GM21737 (cell line): ENCODE results near the gene TMEM198.
A peak's percentile ranks its signal among the peaks of the same experiment; 100 is the strongest.

Experiments
- ATAC-seq: cut with Tn5 transposase; IDR thresholded peaks from one replicate; pipeline ENCODE4 v1.9.1; 2021; ENCODE audit warnings: mild to moderate bottlenecking, moderate library complexity; ENCODE audit not compliant: unreplicated experiment

TMEM198 gene

DNA sequence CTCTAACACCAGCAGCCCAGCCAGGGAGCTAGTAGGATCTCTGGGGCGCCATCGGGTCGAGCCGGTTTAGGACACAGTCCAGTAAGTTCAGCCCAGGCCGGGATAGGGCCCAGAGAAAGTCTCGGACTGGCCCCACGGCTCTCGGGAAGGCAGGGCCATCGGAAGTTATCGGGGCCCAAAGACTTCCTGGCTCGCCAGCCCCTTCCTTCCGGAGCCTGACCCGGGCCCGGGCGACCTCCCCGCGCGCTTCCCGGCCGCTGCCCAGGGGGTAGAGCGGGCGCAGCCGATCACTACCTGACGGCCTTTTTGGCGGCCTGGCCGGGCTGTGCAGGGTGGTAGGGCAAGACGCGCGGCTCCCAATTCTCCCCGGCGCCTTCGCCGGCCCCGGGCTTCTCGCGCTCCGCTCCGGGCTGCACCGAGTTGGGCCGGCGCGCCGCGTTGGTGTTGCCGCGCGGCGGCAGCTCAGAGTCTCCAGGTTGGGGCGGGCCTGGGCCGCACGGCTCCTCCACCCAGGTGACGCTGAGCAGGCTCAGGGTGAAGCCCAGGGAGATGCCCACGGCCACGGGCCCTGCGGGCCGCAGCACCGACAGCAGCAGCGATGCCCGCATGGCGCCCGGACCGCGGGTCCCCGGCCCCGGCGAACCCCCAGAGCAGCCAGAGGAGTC is 765 bp upstream of the TMEM198 start:
- peak; percentile 25 for ATAC-seq

DNA sequence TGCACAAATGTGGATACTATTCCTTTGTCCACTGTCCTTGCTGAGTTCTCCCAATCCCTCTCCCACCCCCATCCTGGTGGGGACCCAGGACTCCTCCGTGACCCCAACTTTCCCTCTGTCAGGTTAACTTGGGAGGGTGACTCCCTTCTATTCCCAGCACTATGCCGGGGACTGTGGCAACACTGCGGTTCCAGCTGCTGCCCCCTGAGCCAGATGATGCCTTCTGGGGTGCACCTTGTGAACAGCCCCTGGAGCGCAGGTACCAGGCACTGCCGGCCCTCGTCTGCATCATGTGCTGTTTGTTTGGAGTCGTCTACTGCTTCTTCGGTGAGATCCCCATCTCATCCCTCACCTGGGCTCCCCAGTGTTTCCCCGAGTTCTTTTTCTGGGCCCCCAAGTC is 739 bp downstream of the TMEM198 start:
- no peak for ATAC-seq

DNA sequence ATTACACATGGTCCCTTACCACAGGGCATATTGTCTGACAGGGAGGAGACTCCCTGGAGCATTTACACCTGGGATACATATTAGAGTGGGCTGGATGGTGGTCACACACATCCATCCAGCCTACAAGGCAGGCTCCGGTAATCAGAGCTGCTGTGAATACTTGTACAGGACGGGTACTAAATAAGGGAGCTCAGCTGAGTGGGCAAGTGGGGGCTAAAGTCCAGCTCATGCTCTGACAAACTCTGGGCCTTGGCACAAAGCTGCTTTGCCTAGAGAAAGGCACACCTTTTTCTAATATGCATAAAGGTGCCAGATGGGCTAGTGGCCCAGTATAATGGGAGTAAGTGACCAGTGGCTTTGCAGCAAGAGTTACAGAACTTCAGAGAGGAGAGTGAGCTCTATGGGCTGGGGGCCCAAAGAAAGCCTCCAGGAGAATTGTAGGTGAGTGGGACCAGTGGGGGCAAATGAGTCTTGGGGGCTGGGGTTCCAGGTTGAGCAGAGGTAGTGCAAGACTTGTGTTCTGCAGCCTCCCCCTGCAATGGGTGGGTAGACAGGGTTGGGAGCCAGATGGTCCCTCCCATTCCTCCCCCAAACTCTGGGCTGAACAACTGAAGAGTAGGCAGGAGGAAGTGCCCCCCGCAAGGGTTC is 1.6 kb downstream of the TMEM198 start:
- no peak for ATAC-seq

DNA sequence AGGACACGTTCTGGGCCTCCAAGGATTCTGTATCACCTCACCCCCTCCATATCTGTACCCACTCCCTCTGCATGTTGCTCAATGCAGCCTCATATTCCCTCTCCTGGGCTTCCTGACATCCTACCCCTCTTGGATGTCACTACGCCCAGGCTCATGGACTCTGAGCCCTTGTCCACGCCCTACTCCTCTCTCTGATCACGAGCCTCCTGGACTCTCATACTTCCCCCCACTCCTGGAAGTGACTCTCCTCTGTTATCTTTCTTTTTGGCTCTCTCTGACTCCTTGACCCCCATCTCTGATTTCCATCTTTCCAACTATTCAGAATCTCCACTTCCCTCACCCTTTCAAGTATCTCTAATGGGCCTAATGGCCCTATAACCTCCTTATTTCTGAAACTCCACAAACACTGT is 2.1 kb downstream of the TMEM198 start:
- ATAC-seq = no peak

DNA sequence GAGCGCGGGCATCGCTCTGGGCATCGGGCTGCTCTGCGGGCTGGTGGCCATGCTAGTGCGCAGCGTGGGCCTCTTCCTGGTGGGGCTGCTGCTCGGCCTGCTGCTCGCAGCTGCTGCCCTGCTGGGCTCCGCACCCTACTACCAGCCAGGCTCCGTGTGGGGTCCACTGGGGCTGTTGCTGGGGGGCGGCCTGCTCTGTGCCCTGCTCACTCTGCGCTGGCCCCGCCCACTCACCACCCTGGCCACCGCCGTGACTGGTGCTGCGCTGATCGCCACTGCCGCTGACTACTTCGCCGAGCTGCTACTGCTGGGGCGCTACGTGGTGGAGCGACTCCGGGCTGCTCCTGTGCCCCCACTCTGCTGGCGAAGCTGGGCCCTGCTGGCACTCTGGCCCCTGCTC is 3.8 kb downstream of the TMEM198 start:
- ATAC-seq = no peak

DNA sequence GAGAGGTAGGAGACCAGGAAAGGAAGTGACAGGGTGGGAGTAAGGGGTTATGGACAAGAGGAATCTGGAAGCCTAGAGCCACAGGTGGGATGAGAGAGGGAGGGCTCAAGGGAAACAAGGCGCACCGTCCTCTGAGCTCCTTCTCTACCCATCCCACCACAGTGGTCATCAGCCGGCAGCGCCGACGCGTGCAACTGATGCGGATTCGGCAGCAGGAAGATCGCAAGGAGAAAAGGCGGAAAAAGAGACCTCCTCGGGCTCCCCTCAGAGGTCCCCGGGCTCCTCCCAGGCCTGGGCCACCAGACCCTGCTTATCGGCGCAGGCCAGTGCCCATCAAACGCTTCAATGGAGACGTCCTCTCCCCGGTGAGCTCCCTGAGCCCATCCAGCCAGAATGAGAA is 5.2 kb downstream of the TMEM198 start:
- ATAC-seq = no peak

DNA sequence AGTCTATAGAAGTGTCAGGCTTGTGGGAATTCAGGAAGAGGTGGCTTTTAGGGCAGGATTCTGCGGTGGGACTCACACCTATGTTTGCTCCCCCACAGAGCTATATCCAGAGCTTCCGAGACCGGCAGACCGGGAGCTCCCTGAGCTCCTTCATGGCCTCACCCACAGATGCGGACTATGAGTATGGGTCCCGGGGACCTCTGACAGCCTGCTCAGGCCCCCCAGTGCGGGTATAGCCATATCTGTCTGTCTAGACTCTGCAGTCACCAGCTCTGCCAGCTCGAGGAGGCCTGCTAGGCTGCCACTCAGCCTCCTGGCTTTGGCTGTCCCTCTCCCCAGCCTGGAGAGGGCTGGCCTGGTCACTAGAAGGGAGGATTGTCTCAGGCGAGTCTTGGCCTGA is 5.8 kb downstream of the TMEM198 start:
- ATAC-seq = no peak

DNA sequence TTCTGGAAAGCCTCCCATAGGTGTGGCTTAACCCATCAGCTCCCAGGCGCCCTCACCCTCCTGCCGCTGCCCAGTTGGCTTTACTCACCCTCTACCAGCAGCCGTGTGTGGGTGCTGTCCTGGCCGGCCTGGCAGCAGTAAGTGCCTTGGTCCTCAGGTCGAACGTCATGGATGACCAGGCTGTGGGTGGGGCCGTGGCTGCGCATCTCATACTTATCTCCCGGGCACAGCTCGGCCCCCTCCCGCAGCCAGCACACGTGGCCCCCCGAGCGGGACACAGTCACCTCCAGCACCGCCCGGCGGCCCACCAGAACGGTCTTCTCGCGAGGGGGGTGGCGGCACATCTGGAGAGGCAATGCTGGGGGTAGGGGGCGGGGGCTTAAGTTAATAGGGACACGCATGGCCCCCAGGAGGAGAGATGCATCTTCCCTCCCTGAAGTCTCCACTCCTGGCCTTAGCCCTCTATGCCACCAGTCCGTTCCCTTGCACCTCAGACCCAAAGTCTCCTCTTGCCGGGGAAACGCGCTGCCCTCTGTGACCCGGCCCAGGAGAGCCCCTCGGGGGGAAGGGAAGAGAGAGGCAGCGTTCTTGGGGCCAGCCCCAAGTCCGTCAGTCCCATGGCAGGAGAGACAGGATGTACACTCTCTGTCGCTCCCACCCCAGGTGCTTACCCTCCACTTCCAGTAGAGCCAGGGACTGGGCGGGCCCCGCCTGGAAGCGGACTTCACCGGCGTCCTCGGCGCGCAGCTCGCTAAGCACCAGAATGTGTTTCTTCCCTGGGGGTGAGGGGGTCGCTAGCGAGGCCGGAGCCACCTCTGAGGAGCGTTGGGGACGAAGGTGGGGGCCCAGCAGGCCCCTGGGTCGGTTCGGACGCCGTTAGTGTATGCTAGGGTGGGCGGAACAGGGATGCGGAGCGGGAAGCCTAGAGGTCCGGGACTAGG is 7.9 kb downstream of the TMEM198 start:
- ATAC-seq = peak; percentile 27

DNA sequence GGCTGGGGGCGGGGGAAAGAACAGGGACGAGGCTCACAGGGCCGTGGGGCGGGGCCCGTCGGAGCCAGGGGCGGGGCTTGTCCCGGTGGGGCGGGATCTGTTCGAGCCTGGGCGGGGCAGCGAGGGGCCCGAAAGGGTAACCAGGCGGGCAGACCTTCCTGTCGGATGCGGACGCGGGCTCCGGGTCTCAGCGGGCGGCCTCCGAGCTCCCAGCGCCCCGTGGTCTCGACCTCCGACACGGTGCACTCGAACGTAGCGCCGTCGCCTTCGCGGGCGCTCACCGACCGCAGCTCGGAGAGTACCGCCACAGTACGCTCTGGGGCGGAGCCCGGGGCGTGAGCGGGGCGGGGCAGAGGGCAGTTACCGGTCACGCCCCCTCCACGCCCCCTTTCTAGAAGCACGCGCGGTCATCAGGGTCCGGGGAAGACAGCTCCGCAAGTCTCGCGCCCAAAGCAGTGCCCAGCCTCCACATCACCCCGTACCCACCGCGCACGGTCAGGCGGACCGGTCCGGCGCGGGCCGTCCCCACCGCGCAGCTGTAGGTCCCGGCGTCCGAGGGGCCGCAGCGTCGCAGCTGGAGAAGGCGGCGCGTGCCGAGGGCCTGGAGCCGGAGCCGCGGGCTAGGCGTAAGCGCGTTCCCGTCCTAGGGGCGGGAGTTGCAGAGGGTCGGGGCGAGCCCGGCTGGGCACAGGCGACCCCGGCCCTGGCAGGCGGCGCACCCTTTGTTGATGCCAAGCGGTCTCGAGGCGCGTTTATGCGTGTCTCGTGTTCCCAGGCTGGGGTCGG is 8.7 kb downstream of the TMEM198 start:
- peak; percentile 84 for ATAC-seq

DNA sequence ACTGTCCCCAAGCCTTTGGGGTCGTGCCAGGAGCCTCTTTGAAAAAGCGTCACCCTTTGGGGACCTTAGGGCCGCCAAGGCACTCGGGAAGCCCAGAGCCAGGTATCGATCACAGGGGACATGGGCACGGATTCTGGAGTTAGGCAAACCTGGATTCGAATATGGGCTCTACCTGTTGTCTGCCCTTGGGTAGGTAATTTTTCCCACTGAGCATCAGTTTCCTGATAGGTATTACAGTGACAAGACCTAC is 9.3 kb downstream of the TMEM198 start:
- no peak for ATAC-seq

DNA sequence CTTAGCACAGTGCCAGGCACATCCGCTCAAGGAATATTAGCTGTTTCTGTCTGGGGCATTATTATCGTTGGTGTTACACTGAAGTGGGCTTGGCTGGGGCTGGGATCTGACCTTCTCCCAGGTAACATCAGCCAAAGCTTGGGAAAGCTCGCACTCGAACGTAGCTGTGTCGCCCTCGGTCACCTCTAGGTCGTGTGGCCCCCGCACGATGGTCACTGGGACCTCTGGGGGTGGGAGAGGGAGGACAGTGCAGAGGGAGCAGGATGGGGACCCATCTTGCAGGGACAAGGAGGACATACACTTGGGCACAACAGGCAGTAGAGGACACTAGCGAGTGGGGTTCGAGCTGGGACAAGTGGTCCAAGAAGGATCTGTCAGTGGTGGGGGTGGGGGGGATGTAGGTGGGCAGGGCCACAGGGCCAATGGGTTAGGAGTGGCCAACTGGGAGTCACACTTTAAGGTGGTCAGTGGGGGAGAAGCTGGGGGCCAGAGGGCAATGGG is 9.7 kb downstream of the TMEM198 start:
- no peak for ATAC-seq

DNA sequence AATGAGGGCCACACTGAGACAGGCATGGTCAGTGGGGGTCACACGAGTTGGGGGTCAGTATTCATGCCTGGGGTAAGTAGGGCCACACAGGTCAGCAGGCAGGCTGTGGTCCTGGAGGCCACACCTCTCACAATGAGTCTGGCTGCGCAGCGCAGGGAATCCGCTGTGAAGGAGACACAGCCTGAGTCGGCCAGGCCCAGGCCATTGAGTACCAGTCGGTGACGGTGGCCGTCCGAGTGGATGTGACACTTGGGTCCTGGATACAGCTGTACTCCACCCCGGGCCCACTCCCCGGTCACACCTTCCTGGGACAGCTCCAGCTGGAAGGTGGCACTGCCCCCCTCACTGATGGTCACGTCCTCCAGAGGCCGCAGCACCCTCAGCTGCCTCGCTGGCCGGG is 10.5 kb downstream of the TMEM198 start:
- no peak for ATAC-seq

DNA sequence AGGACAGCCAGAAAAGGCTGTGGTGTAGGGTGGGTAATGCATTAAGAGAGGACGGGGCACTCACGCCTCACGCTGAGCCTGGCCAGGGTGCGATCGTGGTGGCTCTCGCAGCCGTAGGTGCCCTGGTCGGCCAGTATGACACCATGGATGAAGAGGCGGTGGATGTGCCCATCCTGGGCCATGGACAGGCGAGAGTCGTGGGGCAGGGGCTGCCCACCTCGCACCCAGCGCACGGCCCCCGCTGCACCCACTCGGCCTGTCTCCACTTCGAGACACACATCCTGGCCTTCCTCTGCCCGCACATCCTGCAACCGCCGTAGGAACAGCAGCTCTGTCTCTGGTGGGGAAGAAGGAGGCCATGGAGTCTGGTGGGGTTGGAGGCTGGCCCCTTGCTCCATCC is 12.1 kb downstream of the TMEM198 start:
- ATAC-seq = no peak

DNA sequence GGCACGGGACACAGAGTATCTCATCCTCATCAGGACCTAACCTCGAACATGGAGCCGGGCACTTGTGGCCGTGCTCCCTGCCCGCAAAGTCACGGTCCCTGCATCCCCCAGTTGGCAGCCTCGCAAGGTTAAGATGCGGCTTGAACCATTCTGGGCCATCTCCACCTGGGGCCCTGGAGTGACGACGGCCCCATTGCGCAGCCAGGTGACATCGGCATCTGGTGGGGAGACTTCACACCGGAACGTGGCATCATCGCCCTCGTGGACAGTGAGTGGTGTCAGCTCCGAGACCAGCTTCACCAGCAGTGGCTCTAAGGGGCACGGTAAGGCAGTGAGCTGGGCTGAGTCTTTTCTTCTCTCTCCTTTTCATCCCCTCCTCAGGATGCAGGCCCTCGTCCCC is 12.6 kb downstream of the TMEM198 start:
- ATAC-seq = no peak

DNA sequence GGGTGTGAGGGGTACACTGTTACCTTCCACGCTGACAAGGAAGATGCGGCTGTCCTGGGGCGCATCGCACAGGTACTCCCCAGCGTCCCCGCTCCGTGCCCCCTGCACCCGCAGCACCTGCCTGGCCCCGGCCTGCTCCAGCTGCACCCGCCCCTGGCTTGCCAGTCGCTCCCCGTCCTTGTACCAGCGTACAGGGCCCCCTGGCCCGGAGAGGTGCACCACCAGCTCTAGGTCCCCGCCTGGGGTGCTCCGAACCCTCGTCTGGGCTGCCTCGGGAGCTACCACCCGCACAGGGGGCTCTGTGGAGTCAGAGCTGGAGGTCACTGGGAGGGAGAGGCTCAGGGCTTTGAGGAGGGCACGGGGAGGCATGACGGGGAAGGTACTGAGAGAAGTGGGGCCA is 13.5 kb downstream of the TMEM198 start:
- no peak for ATAC-seq

DNA sequence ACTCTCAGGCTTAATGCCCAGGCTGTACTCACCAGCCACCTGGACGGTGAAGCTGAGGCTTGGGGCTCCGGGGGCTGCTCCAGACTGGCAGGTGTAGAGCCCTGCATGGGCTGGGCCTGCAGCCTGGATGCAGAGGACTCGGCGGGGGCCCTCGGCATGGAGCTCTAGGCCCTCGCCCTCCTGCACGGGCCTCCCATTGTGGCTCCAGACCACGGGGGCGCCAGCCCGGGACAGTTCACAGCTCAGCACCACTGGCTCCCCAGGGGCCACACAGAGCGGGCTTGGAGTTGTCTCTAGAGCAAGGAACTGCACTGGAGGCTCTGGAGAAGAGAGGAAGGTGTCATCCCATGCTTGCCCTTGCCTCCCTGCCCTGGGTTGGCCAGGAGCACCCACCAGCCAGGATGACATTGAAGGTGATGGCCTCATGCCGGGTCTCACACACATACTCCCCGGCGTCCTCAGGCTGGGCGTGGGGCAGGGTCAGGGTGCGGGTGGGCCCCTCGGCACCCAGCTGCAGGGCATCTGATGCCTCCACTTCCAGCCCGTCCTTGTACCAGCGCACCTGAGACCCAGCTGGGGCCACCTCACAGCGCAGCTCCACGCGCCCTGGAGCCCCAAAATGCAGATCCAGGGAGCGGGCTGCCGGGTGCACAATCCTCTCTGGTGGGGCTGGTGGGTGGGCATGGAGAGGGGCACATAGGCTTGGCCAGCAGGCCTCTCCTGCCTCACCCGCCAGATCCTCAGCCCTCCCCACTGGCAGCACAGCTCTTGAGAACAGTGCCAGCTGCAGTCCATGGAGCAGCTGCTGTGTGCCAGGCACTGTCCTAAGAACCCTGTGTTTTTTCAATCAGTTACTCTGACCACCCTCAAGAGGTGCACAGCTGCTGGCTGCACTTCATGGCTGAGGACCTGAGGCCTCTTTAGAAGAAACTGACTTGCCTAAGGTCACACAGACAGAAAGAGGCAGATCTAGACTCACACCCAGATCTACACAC is 14.3 kb downstream of the TMEM198 start:
- no peak for ATAC-seq

DNA sequence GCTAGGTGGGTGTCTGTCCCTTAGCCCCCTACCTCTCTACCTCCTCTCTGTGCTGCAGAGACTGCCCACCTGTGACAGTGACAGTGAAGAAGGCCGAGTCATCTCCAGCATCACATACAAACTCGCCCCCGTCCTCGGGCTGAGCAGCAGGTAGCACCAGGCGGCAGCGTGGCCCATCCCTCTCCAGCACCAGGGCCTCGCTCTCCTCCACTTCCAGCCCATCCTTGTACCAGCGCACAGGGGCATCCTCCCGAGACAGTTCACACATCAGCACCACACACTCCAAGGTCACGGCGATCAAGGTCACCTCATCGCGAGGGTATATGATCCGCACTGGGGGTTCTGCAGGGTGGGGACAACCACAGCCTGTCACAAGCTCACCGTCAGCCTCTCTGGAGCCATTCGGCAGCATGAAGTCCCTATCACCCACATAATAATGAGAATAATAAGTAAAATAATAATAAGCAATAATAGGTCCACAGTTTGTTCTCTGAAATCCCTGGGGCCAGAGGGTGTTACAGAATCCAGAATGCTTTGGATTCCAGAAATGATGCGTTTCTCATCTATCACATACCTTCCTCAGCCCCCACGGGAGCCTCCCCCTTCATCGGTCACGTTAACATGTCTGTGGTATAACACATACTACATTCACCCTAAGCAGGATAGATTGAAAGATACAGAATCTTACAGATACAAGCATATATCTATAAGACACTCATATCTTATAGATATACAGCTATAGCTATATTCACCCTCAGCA is 15.5 kb downstream of the TMEM198 start:
- no peak for ATAC-seq

DNA sequence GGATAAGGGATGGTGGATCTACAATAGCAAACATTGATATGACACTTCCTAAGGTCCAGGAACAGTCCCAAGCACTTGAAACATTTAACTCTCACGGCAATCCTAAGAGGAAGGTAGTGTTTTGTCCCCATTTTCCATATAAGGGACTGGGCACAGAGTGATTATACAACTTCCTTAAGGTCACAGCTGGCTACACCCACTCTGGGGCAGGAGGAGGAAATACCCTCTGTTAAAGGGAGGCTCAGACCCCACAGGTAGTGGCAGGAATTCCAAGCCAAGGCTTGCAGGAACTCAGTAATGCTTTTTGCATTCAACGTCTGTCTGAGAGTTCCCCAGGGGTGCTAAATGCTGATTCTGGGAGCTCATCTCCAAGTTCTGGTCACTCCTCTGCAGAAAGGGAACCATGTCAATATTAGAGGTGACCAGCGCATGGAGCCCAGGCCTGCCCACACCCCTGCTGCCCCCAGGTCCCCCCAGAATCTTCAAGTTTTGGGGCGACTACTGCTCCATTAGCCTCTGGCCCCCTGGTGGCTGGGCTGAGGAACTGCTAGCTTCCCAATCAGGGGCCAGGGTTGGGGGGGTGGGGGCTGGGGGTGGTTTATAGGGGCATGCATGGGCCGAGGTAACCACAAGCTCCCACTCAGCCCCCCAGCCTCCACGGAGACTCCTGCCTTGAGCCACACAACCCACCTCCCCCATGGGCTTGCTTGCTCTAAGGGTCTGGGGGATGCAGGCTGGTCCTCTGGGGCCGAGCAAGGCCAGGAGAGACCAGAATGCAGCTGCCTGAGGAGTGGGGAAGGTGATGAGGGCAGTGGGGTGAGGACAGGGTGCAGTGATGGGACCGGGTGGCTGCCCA is 16.4 kb downstream of the TMEM198 start:
- ATAC-seq = no peak

DNA sequence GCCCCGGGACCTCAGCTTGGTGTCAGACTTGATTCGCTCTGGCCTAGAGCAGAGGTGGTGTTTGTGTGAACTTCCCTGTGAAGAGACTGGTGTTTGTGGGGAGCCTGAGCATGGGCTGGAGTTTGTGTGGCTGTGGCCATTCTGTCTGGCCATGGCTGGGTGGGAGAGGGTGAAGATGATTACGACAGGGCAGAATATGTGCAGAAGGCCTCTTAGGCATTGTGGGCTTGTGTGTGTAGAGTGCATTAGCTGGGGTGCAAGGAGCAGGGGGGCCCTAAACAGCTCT is 17.0 kb downstream of the TMEM198 start:
- ATAC-seq = no peak
